Body of pancreas (tissue), 4 donors: ENCODE data around the gene EGFL7. TPM values are rescaled to one million over a fixed set of nuclear protein-coding genes. Genes with fewer than 3 reads are reported as not detected.

Experiments
- ATAC-seq: fragments of 150-250 bp; one replicate; pipeline ENCODE4 v1.9.1; 2016
- DNase-seq, 4 donors: peaks; one replicate each; pipeline ENCODE4 v3.0.0-alpha.2; 2019
- H3K27ac ChIP-seq, 4 donors: fragments of 200-600 bp; sonication (generic); 1 replicate in 3 of 4; 2 replicates in 1 of 4; pipeline versions ENCODE4 v1.5.1 to v1.6.1; 2016 to 2019; ENCODE audit warnings: mild to moderate bottlenecking in 1 of 4, mixed read lengths in 1 of 4, moderate library complexity in 1 of 4
- H3K27me3 ChIP-seq, 2 donors: fragments of 200-600 bp; sonication (generic); one replicate each; pipeline ENCODE4 v1.6.0; 2016; ENCODE audit warnings: mild to moderate bottlenecking in 1 of 2
- H3K36me3 ChIP-seq, 2 donors: fragments of 200-600 bp; sonication (generic); replicated peaks in 1 of 2; 2 replicates each; pipeline ENCODE4 v1.5.1; 2016; ENCODE audit warnings: low read depth in 2 of 2; ENCODE audit not compliant: insufficient read depth in 1 of 2
- H3K4me1 ChIP-seq: fragments of 200-600 bp; sonication (generic); one replicate; pipeline ENCODE4 v1.6.0; 2016
- H3K4me3 ChIP-seq, 2 donors: fragments of 200-600 bp; sonication (generic); 1 replicate in 1 of 2; 2 replicates in 1 of 2; pipeline ENCODE4 v1.5.1; 2016 to 2019
- H3K9me3 ChIP-seq, 3 donors: fragments of 200-600 bp; sonication (generic); 1 replicate in 2 of 3; 2 replicates in 1 of 3; pipeline ENCODE4 v1.5.1; 2016
- POLR2A ChIP-seq, 3 donors: fragments of 450-650 bp; IDR thresholded peaks; one replicate each; pipeline ENCODE4 v1.6.1; 2016; ENCODE audit warnings: antibody characterized with exemption in 3 of 3, mild to moderate bottlenecking in 2 of 3
- WGBS, 2 donors: methylation state at CpG; one replicate each; pipeline ENCODE4 v1.1.5; 2017; 5-methylcytosine and 5-hydroxymethylcytosine counted together
- intact Hi-C: fragments of 100-400 bp; cut with DNase I; formaldehyde crosslinking; loops from one replicate; pipeline ENCODE4 v1.15.1; 2023
- microRNA counts, 2 donors: library from miRNA; unstranded; fragments of <30 nt; microRNA quantifications; one replicate each; lab custom pipeline; 2017
- microRNA-seq, 2 donors: library from miRNA; unstranded; fragments of <30 nt; microRNA quantifications; one replicate each; pipeline ENCODE4, GENCODE V29; 2016; ENCODE audit warnings: borderline number of aligned reads in 2 of 2, borderline replicate concordance in 2 of 2
- small RNA-seq: library from RNA; depleted of rRNA; stranded (forward); fragments of <200 nt; gene quantifications from one replicate; pipeline ENCODE3, GENCODE V24; 2016
- total RNA-seq, 2 donors: library from RNA; depleted of rRNA; stranded (reverse); fragments of >200 nt; gene quantifications; one replicate each; pipeline ENCODE4 v1.1.0, GENCODE V29; 2016
- TF ChIP-seq, protein P1 (sequence below), 7 experiments: fragments of 450-650 bp in 4 of 7; fragments of 200-600 bp in 3 of 7; sonication (generic) in 3 of 7; IDR thresholded peaks; one replicate each; pipeline ENCODE4 v1.5.1; 2016 to 2019; ENCODE audit warnings: antibody characterized with exemption in 7 of 7

Gene EGFL7
- total RNA-seq, 2 donors from 2014 or later, result 14.8 to 47.0 TPM

DNA sequence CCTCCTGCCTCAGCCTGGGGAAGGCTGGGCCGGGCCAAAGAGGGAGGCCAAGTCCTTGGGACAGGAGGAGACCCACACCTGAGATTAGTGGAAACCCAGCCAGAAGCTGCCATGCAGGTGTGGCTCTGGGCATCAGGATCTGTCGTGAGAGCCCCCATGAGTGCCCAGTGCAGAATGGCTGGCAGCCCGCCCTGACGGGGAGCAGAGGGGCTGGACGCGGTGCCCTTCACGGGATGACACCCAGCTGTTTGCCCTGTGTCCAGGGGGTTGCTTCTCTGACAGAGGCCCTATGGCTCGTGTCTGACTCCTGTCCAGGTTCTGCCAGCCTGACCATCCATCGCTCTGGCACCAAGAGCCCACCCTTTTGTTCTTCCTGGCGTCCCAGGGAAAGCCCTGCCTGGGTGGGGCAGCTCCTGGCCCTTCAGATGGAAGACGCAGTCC is 58.2 kb downstream of the EGFL7 start:
- ATAC-seq, result no peak
- TF ChIP-seq POLR2A (IDR thresholded peaks at IDR 0.05), result no peak
- TF ChIP-seq, protein P1, sequence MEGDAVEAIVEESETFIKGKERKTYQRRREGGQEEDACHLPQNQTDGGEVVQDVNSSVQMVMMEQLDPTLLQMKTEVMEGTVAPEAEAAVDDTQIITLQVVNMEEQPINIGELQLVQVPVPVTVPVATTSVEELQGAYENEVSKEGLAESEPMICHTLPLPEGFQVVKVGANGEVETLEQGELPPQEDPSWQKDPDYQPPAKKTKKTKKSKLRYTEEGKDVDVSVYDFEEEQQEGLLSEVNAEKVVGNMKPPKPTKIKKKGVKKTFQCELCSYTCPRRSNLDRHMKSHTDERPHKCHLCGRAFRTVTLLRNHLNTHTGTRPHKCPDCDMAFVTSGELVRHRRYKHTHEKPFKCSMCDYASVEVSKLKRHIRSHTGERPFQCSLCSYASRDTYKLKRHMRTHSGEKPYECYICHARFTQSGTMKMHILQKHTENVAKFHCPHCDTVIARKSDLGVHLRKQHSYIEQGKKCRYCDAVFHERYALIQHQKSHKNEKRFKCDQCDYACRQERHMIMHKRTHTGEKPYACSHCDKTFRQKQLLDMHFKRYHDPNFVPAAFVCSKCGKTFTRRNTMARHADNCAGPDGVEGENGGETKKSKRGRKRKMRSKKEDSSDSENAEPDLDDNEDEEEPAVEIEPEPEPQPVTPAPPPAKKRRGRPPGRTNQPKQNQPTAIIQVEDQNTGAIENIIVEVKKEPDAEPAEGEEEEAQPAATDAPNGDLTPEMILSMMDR (IDR thresholded peaks at IDR 0.05), result no peak
- Histone ChIP-seq H3K4me1 (peaks cover 34% of the 10 kb centered on the region), H3K36me3 (peaks cover 8 to 14% of the 10 kb centered on the region in 2 donors), H3K9me3 (no peaks in the 10 kb centered on the region), H3K27ac (no peak overlapping the region), H3K27me3 (no peaks in the 10 kb centered on the region), H3K4me3 (no peak overlapping the region)
- WGBS, 2 donors, result 65% methylated on average over 7 to 9 of the region's 11 CpGs
- no peak for DNase-seq
- intact Hi-C loops, result no loop called here

DNA sequence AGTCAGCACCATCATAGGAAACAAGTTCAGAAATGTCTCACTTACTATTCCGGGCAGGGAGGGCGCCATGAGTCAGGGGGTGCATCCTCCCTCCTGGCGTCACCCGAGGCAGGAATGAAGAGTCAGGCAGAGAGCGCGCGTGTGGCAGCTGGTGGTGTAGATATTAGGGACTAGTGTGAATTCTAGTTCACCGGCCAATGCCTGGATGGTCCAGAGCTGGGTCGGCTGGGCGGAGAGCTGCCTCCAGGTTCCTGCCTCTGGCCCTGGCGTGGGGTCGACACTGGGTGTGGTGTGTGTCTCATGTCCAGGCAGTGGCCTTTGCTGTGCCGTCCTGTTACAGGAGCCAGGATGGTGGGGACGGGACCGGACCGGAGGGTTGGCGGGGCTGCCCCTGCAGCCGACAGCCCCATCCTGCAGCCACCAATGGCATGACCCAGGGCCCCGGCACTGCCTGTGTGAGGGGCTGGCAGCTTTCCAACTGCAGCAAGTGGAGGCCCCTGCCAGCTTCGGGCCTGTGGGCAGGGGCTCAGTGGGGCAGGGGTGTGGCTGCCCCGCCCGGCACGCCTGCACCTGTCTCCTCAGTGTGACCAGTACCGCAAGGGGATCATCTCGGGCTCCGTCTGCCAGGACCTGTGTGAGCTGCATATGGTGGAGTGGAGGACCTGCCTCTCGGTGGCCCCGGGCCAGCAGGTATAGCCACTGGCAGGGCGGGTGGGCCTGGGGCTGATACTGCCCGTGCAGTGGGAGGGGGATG is 58.8 kb downstream of the EGFL7 start:
- H3K9me3 ChIP-seq, result no peaks in the 10 kb centered on the region
- no peak overlapping the region for H3K4me3 ChIP-seq
- DNase-seq, result peak in 1 of 4 donors; percentile 38
- H3K36me3 ChIP-seq, result peaks cover 8 to 16% of the 10 kb centered on the region in 2 donors
- intact Hi-C loops, result no loop called here
- peak; percentile 6 for ATAC-seq
- 73 to 90% methylated on average over 6 to 27 of the region's 30 CpGs for WGBS, 2 donors
- TF ChIP-seq POLR2A (IDR thresholded peaks at IDR 0.05), result no peak
- TF ChIP-seq, protein P1 (IDR thresholded peaks at IDR 0.05), result no peak
- peaks cover 40% of the 10 kb centered on the region for H3K4me1 ChIP-seq
- no peaks in the 10 kb centered on the region for H3K27me3 ChIP-seq
- no peak overlapping the region for H3K27ac ChIP-seq

MicroRNAs encoded within 50 kb of the gene (microRNA counts, 767-probe panel; counts per million panel counts)
- 7,893 to 12,934 counts per million in 2 donors for microRNA hsa-miR-126-3p (lab: Ali Mortazavi, UCI)

Small RNA genes lying within 50 kb of the gene (microRNA-seq; reads per million reads assigned to microRNA genes)
- gene MIR126, result 19,402 to 33,043 reads per million in 2 donors

Small RNA genes lying within 50 kb of the gene (small RNA-seq; reads per million reads assigned to genes)
- 131 reads per million, percentile 97 among the genes with 10 or more reads in this experiment for gene MIR126

Other genes with a start within 250 kb of the EGFL7 start
- gene INPP5E, start 223.1 kb upstream of the EGFL7 start, total RNA-seq, result 10 to 100 TPM in 1 of 2 donors, 1 to 10 TPM in 1; 8.8 to 25.4 TPM
- gene SEC16A, start 179.9 kb upstream of the EGFL7 start, total RNA-seq, result 10 to 100 TPM; 35.3 to 75.8 TPM
- 10 to 100 TPM; 29.6 to 65.3 TPM for gene NOTCH1, start 116.9 kb upstream of the EGFL7 start, total RNA-seq
- 100 to 1,000 TPM in 1 of 2 donors, 10 to 100 TPM in 1; 94.2 to 275 TPM for gene AGPAT2, start 24.5 kb downstream of the EGFL7 start, total RNA-seq
- 10 to 100 TPM in 1 of 2 donors, 1 to 10 TPM in 1; 2.0 to 25.7 TPM for gene DIPK1B, start 49.7 kb downstream of the EGFL7 start, total RNA-seq
- 1 to 10 TPM in 1 of 2 donors, under 1 TPM in 1; 0.78 to 4.6 TPM for gene LCN10, start 80.0 kb downstream of the EGFL7 start, total RNA-seq
- gene LCN6, start 85.6 kb downstream of the EGFL7 start, total RNA-seq, result not detected
- not detected for gene LCN8, start 95.3 kb downstream of the EGFL7 start, total RNA-seq
- not detected for gene LCN15, start 101.6 kb downstream of the EGFL7 start, total RNA-seq
- 10 to 100 TPM; 45.1 to 52.1 TPM for gene TMEM141, start 128.4 kb downstream of the EGFL7 start, total RNA-seq
- 10 to 100 TPM in 1 of 2 donors, 1 to 10 TPM in 1; 3.3 to 14.5 TPM for gene CCDC183, start 133.4 kb downstream of the EGFL7 start, total RNA-seq
- 10 to 100 TPM; 69.8 to 72.8 TPM for gene RABL6, start 145.0 kb downstream of the EGFL7 start, total RNA-seq
- gene AJM1, start 179.6 kb downstream of the EGFL7 start, total RNA-seq, result 10 to 100 TPM in 1 of 2 donors, 1 to 10 TPM in 1; 5.2 to 13.2 TPM
- 10 to 100 TPM; 60.6 to 65.6 TPM for gene PHPT1, start 186.5 kb downstream of the EGFL7 start, total RNA-seq
- 10 to 100 TPM in 1 of 2 donors, 1 to 10 TPM in 1; 6.5 to 25.7 TPM for gene MAMDC4, start 189.4 kb downstream of the EGFL7 start, total RNA-seq
- gene EDF1, start 203.4 kb downstream of the EGFL7 start, total RNA-seq, result 100 to 1,000 TPM; 196 to 238 TPM
- gene TRAF2, start 223.6 kb downstream of the EGFL7 start, total RNA-seq, result 10 to 100 TPM in 1 of 2 donors, 1 to 10 TPM in 1; 5.2 to 30.7 TPM